ENCODE measurements around the gene PTPRM. TPM values are rescaled to one million over a fixed set of nuclear protein-coding genes. Genes with fewer than 3 reads are reported as not detected.

PTPRM gene
- total RNA-seq, 1 donor from 2014 or later = 71.3 TPM

DNA sequence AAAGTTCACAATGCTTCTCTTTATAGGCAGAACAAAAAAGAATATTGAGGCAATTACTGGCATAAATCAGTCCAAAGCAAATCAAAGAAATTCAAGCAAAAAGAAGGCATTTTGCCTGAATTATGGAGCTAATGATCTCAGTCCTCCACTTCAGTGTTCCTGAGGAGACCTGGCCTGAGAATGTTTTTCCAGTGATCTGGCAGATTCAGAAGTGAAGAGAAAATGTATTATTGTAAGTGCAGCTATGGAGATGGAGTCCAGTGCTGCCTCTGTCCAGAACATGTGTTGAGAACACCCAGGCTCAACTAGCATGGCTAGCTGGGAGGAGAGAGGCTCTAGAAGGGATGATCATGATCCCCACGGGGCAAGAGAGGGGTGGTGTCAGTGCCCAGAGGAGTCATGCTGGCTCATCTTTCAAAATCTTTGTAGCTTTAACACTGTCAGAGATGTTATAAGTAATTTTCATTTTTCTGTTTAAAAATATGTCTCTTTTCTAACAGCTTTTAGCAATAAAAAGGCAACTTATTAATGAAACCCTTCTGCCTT is 675.1 kb downstream of the PTPRM start:
- H3K27ac Mint-ChIP-seq = no peak overlapping the region
- no peak overlapping the region for H3K4me3 Mint-ChIP-seq
- peaks cover 12% of the 10 kb centered on the region for H3K9me3 Mint-ChIP-seq
- peaks cover 17% of the 10 kb centered on the region for H3K36me3 Mint-ChIP-seq
- no peak for DNase-seq (ENCODE audit: low spot score in 2 of 2, unreplicated experiment in 2 of 2)
- H3K4me1 Mint-ChIP-seq = peaks cover 5% of the 10 kb centered on the region
- TF ChIP-seq, protein P1, sequence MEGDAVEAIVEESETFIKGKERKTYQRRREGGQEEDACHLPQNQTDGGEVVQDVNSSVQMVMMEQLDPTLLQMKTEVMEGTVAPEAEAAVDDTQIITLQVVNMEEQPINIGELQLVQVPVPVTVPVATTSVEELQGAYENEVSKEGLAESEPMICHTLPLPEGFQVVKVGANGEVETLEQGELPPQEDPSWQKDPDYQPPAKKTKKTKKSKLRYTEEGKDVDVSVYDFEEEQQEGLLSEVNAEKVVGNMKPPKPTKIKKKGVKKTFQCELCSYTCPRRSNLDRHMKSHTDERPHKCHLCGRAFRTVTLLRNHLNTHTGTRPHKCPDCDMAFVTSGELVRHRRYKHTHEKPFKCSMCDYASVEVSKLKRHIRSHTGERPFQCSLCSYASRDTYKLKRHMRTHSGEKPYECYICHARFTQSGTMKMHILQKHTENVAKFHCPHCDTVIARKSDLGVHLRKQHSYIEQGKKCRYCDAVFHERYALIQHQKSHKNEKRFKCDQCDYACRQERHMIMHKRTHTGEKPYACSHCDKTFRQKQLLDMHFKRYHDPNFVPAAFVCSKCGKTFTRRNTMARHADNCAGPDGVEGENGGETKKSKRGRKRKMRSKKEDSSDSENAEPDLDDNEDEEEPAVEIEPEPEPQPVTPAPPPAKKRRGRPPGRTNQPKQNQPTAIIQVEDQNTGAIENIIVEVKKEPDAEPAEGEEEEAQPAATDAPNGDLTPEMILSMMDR (IDR thresholded peaks at IDR 0.05; ENCODE audit: unreplicated experiment) = no peak
- no peaks in the 10 kb centered on the region for H3K27me3 Mint-ChIP-seq (ENCODE audit: low read depth)

DNA sequence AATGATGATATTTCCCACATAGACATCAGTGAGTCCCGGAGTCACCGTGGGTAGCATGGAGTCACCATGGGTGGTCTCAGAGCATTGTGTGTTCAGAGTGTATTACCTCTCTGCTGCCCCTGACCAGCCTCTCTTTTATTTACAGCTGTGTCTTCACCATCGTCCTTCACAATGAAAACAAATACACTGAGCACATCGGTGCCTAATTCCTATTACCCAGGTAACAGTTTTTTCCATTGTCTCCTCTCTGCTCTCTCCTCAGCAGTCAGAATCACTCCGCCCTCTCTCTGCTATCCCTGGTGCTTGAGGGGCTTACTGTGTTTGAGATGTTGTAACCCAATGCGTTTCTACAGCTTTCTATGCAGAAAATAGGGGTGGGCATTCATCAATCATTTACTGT is 680.6 kb downstream of the PTPRM start:
- Mint-ChIP-seq H3K27me3 (ENCODE audit: low read depth) (no peaks in the 10 kb centered on the region), H3K4me1 (peaks cover 5% of the 10 kb centered on the region), H3K4me3 (no peak overlapping the region), H3K9me3 (peaks cover 12% of the 10 kb centered on the region), H3K36me3 (peaks cover 17% of the 10 kb centered on the region), H3K27ac (no peak overlapping the region)
- TF ChIP-seq, protein P1 (IDR thresholded peaks at IDR 0.05; ENCODE audit: unreplicated experiment) = no peak
- DNase-seq (ENCODE audit: low spot score in 2 of 2, unreplicated experiment in 2 of 2) = no peak

DNA sequence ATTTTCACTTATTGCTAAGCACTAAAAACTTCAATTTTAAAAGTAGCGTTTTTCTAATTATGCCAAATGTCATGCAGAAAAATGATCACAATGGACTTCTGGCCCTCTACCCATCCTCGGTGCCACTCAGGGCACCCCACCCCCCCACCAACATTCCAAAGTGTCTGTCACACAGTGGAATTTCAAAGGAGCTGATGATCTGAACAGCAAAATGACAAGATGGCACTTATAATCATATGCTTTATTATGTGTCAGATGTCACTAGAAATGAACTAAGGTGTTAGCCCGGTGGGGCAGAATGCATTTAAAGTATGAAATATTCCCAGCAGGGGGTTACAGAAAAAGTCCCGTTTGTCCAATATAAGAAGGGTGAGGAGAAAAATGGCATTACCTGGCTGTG is 681.5 kb downstream of the PTPRM start:
- Mint-ChIP-seq H3K4me3 (no peak overlapping the region), H3K27me3 (ENCODE audit: low read depth) (no peaks in the 10 kb centered on the region), H3K4me1 (peaks cover 5% of the 10 kb centered on the region), H3K9me3 (peaks cover 3% of the 10 kb centered on the region), H3K36me3 (peaks cover 13% of the 10 kb centered on the region), H3K27ac (no peak overlapping the region)
- no peak for DNase-seq (ENCODE audit: low spot score in 2 of 2, unreplicated experiment in 2 of 2)
- TF ChIP-seq, protein P1 (IDR thresholded peaks at IDR 0.05; ENCODE audit: unreplicated experiment) = no peak

DNA sequence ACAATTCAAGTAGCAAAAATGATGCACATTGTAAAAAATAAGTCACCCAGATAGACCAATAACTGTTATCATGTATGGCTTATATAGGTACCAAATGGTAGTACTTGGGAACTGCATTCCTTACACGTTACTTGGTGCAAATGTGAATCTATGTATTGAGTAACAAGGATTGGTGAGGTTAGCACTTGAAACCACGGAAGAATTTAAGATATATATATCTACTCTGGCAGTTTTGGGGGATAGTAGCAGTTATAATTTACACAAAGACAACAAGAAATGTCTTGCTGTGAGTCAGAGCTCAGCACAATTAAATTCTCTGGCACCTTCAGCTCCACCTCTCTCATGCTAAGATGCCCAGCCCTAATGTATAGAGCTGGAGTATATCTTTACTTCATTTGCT is 682.7 kb downstream of the PTPRM start:
- Mint-ChIP-seq H3K36me3 (peaks cover 7% of the 10 kb centered on the region), H3K9me3 (no peaks in the 10 kb centered on the region), H3K4me3 (no peak overlapping the region), H3K4me1 (peaks cover 5% of the 10 kb centered on the region), H3K27me3 (ENCODE audit: low read depth) (no peaks in the 10 kb centered on the region), H3K27ac (no peak overlapping the region)
- DNase-seq (ENCODE audit: low spot score in 2 of 2, unreplicated experiment in 2 of 2) = no peak
- TF ChIP-seq, protein P1 (IDR thresholded peaks at IDR 0.05; ENCODE audit: unreplicated experiment) = no peak

DNA sequence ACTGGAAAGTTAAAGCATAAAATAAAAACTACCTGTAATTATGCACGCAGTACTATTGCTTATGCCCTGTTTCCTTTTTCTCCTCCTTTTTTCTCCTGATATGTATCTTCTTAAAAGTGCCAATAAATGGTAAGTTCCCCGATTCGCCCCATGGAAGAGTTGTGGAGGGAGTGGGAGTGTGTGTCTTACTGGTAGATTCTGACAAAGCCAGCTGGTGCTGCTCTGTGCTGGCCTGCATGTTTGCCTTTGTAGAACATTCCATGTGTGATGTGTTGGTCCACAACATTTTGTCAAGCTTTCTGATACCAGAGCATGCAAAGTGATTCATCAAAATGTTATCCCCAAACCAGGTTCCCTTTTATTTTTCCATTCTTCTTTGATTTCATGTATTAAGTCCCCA is 685.3 kb downstream of the PTPRM start:
- no peaks in the 10 kb centered on the region for H3K9me3 Mint-ChIP-seq
- H3K27ac Mint-ChIP-seq = no peak overlapping the region
- no peaks in the 10 kb centered on the region for H3K4me1 Mint-ChIP-seq
- H3K36me3 Mint-ChIP-seq = peaks cover 3% of the 10 kb centered on the region
- no peaks in the 10 kb centered on the region for H3K27me3 Mint-ChIP-seq (ENCODE audit: low read depth)
- no peak overlapping the region for H3K4me3 Mint-ChIP-seq
- TF ChIP-seq, protein P1 (IDR thresholded peaks at IDR 0.05; ENCODE audit: unreplicated experiment) = no peak
- DNase-seq (ENCODE audit: low spot score in 2 of 2, unreplicated experiment in 2 of 2) = no peak

DNA sequence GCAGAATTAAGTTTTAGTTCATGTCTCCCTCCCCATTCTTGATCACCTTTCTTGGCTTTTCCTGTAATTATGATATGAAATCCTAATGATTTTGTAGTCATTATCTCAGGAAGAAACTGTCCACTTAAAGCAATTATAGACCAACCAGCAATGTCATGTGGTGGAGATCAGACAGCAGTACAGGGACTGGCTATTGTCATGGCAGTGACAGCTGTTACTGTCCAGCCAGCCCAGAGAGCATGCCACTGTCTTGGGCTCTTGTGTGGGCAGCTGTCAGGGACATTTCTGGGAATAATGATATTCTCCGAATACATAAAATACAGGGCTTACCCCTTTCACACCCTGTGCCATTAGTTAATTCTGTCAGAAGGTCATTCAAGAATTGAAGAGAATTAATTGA is 686.8 kb downstream of the PTPRM start:
- H3K27ac Mint-ChIP-seq = no peak overlapping the region
- H3K27me3 Mint-ChIP-seq (ENCODE audit: low read depth) = no peaks in the 10 kb centered on the region
- no peak overlapping the region for H3K4me3 Mint-ChIP-seq
- TF ChIP-seq, protein P1 (IDR thresholded peaks at IDR 0.05; ENCODE audit: unreplicated experiment) = no peak
- H3K4me1 Mint-ChIP-seq = no peaks in the 10 kb centered on the region
- H3K9me3 Mint-ChIP-seq = no peaks in the 10 kb centered on the region
- H3K36me3 Mint-ChIP-seq = peaks cover 3% of the 10 kb centered on the region
- DNase-seq (ENCODE audit: low spot score in 2 of 2, unreplicated experiment in 2 of 2) = no peak
